Neuronal stem cell (in vitro differentiated cells): Measurements from ENCODE around the gene PEX11G. TPM values are rescaled to one million over a fixed set of nuclear protein-coding genes. Genes with fewer than 3 reads are reported as not detected.

Experiments used
- DNase-seq: peaks from one replicate; pipeline ENCODE4 v3.0.0-alpha.2; 2013; ENCODE audit warnings: low spot score
- H2AFZ ChIP-seq: one replicate; pipeline ENCODE4 v1.6.1; 2013; ENCODE audit warnings: mild to moderate bottlenecking, low read length, inconsistent platforms
- H2AK5ac ChIP-seq: 2 replicates; pipeline ENCODE4 v1.6.1; 2013; ENCODE audit warnings: low read depth, mild to moderate bottlenecking, inconsistent platforms, low read length, moderate library complexity, mixed read lengths
- H2BK120ac ChIP-seq: 2 replicates; pipeline ENCODE4 v1.6.1; 2013; ENCODE audit warnings: low read depth, mild to moderate bottlenecking, inconsistent platforms, low read length, moderate library complexity, mixed read lengths
- H2BK12ac ChIP-seq: one replicate; pipeline ENCODE4 v1.6.1; 2013; ENCODE audit warnings: low read length, inconsistent platforms
- H2BK15ac ChIP-seq: 2 replicates; pipeline ENCODE4 v1.6.1; 2013; ENCODE audit warnings: mild to moderate bottlenecking, low read length, inconsistent platforms, mixed read lengths
- H2BK5ac ChIP-seq: one replicate; pipeline ENCODE4 v1.6.1; 2013; ENCODE audit warnings: inconsistent platforms, mild to moderate bottlenecking, low read length, moderate library complexity
- H3K14ac ChIP-seq: one replicate; pipeline ENCODE4 v1.6.1; 2013; ENCODE audit warnings: low read length, inconsistent platforms
- H3K18ac ChIP-seq: 2 replicates; pipeline ENCODE4 v1.6.1; 2013; ENCODE audit warnings: low read length, inconsistent platforms
- H3K23ac ChIP-seq: 2 replicates; pipeline ENCODE4 v1.6.1; 2013; ENCODE audit warnings: low read depth, mild to moderate bottlenecking, mixed read lengths, low read length, inconsistent platforms; ENCODE audit not compliant: poor library complexity
- H3K27ac ChIP-seq: replicated peaks from 3 replicates; pipeline ENCODE4 v1.5.1; 2013; ENCODE audit warnings: low read length, inconsistent platforms
- H3K27me3 ChIP-seq, 3 experiments: 2 replicates each; pipeline ENCODE4 v1.6.1; 2013; ENCODE audit warnings: low read length in 3 of 3, mild to moderate bottlenecking in 2 of 3, inconsistent platforms in 1 of 3, low read depth in 1 of 3, mixed read lengths in 1 of 3, moderate library complexity in 1 of 3; ENCODE audit not compliant: control insufficient read depth in 3 of 3, insufficient read depth in 3 of 3
- H3K36me3 ChIP-seq, 2 donors: replicated peaks in 1 of 2; 2 replicates each; pipeline ENCODE4 v1.6.1; 2013; ENCODE audit warnings: low read length in 2 of 2; ENCODE audit not compliant: control insufficient read depth in 2 of 2, insufficient read depth in 2 of 2
- H3K4ac ChIP-seq: 2 replicates; pipeline ENCODE4 v1.6.1; 2013; ENCODE audit warnings: inconsistent platforms, mild to moderate bottlenecking, low read length, moderate library complexity
- H3K4me1 ChIP-seq, 2 donors: 1 replicate in 1 of 2; 2 replicates in 1 of 2; pipeline ENCODE4 v1.6.1; 2013; ENCODE audit warnings: low read length in 2 of 2, low read depth in 1 of 2; ENCODE audit not compliant: control insufficient read depth in 2 of 2, insufficient read depth in 1 of 2
- H3K4me2 ChIP-seq: one replicate; pipeline ENCODE4 v1.6.1; 2013; ENCODE audit warnings: mild to moderate bottlenecking, low read length, inconsistent platforms; ENCODE audit not compliant: insufficient read depth, poor library complexity, severe bottlenecking
- H3K4me3 ChIP-seq, 2 donors: 2 replicates each; pipeline ENCODE4 v1.5.1; 2013; ENCODE audit warnings: low read length in 2 of 2, mild to moderate bottlenecking in 2 of 2, inconsistent platforms in 1 of 2, moderate library complexity in 1 of 2
- H3K79me1 ChIP-seq: one replicate; pipeline ENCODE4 v1.6.1; 2013; ENCODE audit warnings: low read depth, mild to moderate bottlenecking, inconsistent platforms, low read length, moderate library complexity
- H3K9ac ChIP-seq: one replicate; pipeline ENCODE4 v1.6.1; 2013; ENCODE audit warnings: mild to moderate bottlenecking, low read depth, low read length, inconsistent platforms; ENCODE audit not compliant: poor library complexity
- H3K9me3 ChIP-seq, 2 donors: replicated peaks in 1 of 2; 2 replicates each; pipeline versions ENCODE3 to v1.6.1; 2013; ENCODE audit warnings: low read length in 2 of 2, mild to moderate bottlenecking in 2 of 2, inconsistent platforms in 1 of 2, low read depth in 1 of 2, mixed read lengths in 1 of 2, moderate library complexity in 1 of 2; ENCODE audit not compliant: control insufficient read depth in 2 of 2, insufficient read depth in 1 of 2
- H4K8ac ChIP-seq: one replicate; pipeline ENCODE4 v1.6.1; 2013; ENCODE audit warnings: low read depth, mild to moderate bottlenecking, inconsistent platforms, low read length, moderate library complexity
- H4K91ac ChIP-seq: one replicate; pipeline ENCODE4 v1.6.1; 2013; ENCODE audit warnings: low read length, low read depth, mild to moderate bottlenecking, inconsistent platforms; ENCODE audit not compliant: poor library complexity
- WGBS, 2 donors: extraction: QIAGEN DNeasy Blood & Tissue Kit; methylation state at CpG; one replicate each; pipeline ENCODE4 v1.1.7; 2013; ENCODE audit warnings: missing lambda C conversion rate in 2 of 2, mixed read lengths in 1 of 2; ENCODE audit not compliant: insufficient read length in 2 of 2, insufficient replicate concordance in 1 of 2; ENCODE audit errors: extremely low coverage in 2 of 2; 5-methylcytosine and 5-hydroxymethylcytosine counted together
- polyA plus RNA-seq, 2 experiments: library from polyadenylated mRNA; stranded (reverse); fragments of 200-250 nt; gene quantifications; one replicate each; pipeline ENCODE4 v1.2.3, GENCODE V29; 2013

The PEX11G gene
- polyA plus RNA-seq (2013, experiment 1 of 2): 1.4 TPM
- 1.4 TPM for polyA plus RNA-seq (2013, experiment 2 of 2)

DNA sequence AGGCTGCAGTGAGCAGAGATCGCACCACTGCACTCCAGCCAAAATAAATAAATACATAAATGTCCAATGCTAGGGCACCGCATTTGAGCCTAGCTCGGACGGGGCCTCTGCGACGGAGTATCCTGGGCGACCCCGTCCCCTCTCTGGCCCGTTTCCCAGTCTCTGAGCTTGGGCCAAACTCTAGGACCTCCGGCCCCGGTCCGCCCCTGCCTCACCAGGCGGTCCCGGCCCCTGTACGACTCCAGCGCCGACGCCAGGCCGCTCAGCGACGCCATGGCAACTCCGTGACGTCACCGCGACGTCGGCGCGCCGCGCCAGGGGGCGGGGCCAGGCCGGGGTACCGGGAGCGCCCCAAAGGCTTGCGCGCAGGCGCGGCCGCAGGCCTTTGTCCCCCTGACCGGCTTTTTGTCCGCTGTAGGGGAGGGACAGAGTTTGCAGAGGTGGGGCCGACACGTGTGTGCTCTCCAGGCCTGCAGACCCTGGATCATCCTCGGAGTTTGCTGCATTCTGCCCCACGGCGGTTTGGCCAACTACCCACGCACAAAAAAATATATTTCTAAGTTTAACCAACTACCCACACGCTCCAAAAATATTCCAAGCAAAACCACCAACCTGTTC is at the start of gene PEX11G:
Gene PEX11G (minus strand): TSS at position 300 of the 618 bp plus-strand sequence. CDS start 25 bp downstream, at position 275.
- WGBS, 2 donors: no CpG with 5 or more reads among the region's 49 CpGs
- Histone ChIP-seq H2BK120ac (no peak within 1 kb of the TSS), H3K36me3 (no peaks in the 10 kb centered on the region), H4K8ac (no peak within 1 kb of the TSS), H2BK5ac (no peak within 1 kb of the TSS), H3K79me1 (peaks cover 1% of the 10 kb centered on the region), H3K27ac (peak within 1 kb of the TSS; percentile 18), H3K14ac (no peak within 1 kb of the TSS), H3K4ac (no peak within 1 kb of the TSS), H3K27me3 (no peaks in the 10 kb centered on the region), H2AK5ac (no peak within 1 kb of the TSS), H3K9me3 (no peaks in the 10 kb centered on the region), H3K4me2 (peak within 1 kb of the TSS; percentile 79), H4K91ac (no peak within 1 kb of the TSS), H3K4me3 (peak within 1 kb of the TSS; percentile 38 to 81), H3K4me1 (peaks cover 3 to 4% of the 10 kb centered on the region in 2 donors), H3K18ac (peak within 1 kb of the TSS; percentile 90), H2BK15ac (peak within 1 kb of the TSS; percentile 12), H3K9ac (no peak within 1 kb of the TSS), H2BK12ac (no peak within 1 kb of the TSS), H3K23ac (peak within 1 kb of the TSS; percentile 89), H2AFZ (peak within 1 kb of the TSS; percentile 80)
- DNase-seq: peak; percentile 93

GRCh38 chr19:7535998-7536695 is 47.3 kb upstream of the PEX11G start:
- DNase-seq: no peak
- Histone ChIP-seq H2AK5ac (peak overlapping the region; percentile 99), H3K18ac (peak overlapping the region; percentile 95), H3K27ac (no peak overlapping the region), H3K9me3 (no peaks in the 10 kb centered on the region), H3K9ac (peak overlapping the region; percentile 78), H2BK15ac (no peak overlapping the region), H4K8ac (no peak overlapping the region), H3K4me3 (peak overlapping the region; percentile 89 to 100), H3K4me2 (peak overlapping the region; percentile 76), H3K4me1 (peaks cover 3 to 8% of the 10 kb centered on the region in 2 donors), H3K36me3 (peaks cover 16 to 18% of the 10 kb centered on the region in 2 donors), H4K91ac (no peak overlapping the region), H3K27me3 (no peaks in the 10 kb centered on the region), H3K14ac (peak overlapping the region; percentile 39), H2BK120ac (peak overlapping the region; percentile 61), H3K79me1 (peaks cover 4% of the 10 kb centered on the region), H2AFZ (peak overlapping the region; percentile 97), H3K23ac (peak overlapping the region; percentile 95), H3K4ac (no peak overlapping the region), H2BK12ac (no peak overlapping the region), H2BK5ac (peak overlapping the region; percentile 98)
- WGBS, 2 donors: no CpG with 5 or more reads among the region's 30 CpGs

DNA sequence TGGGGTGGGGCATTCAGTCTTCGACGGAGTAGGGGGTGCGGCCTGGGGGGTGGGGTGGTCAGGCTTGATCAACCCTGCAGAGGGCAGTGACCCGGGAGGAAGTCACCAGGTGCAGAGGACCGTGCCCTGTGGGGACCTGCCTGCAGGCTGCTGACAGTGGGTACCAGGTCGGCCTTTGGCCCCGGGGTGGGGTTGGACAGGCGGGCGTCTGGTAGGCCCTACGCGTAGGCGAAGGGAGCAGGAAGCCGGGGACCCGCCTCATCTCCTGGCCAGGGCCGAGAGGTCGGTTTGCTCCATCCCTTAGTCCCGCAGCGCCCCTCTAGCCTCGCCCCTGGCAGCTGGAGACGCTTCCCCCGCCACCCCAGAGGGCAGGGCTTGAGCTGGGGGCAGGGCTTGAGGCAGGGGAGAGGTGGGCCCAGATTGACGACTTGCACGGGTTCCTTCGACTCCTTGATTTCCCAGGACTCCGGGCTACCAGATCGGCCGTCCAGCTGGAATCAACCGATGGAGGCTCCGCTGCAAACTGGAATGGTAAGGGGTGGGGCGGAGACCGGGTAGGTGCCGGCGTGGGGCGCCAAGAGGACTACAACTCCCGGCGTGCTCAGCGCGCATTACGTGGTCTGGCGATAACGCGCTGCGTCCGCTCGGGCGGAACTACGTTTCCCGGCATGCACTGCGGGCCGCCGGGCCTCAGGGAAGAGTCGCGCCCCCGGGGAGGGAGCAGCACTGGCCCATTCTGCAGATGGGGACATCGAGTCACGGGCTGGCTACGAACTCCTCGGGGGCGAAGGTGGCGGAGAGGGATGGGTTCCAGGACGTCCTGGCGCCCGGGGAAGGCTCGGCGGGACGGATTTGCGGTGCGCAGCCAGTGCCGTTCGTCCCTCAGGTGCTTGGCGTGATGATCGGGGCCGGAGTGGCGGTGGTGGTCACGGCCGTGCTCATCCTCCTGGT is 46.5 kb upstream of the PEX11G start, which contains the start of gene PNPLA6:
Gene PNPLA6 (plus strand): TSS at position 671 of the 951 bp plus-strand sequence. CDS start 72 bp downstream, at position 743.
- Histone ChIP-seq H4K91ac (no peak within 1 kb of the TSS), H3K4me3 (peak within 1 kb of the TSS; percentile 89 to 100), H3K18ac (peak within 1 kb of the TSS; percentile 95), H3K4me2 (peak within 1 kb of the TSS; percentile 76), H3K4me1 (peaks cover 3 to 8% of the 10 kb centered on the region in 2 donors), H3K9me3 (no peaks in the 10 kb centered on the region), H2AFZ (peak within 1 kb of the TSS; percentile 97), H2BK5ac (peak within 1 kb of the TSS; percentile 98), H3K27me3 (no peaks in the 10 kb centered on the region), H2AK5ac (peak within 1 kb of the TSS; percentile 99), H3K23ac (peak within 1 kb of the TSS; percentile 95), H3K9ac (peak within 1 kb of the TSS; percentile 92), H4K8ac (no peak within 1 kb of the TSS), H3K27ac (peak within 1 kb of the TSS; percentile 97), H2BK12ac (peak within 1 kb of the TSS; percentile 73), H3K4ac (peak within 1 kb of the TSS; percentile 66), H3K36me3 (peaks cover 11 to 14% of the 10 kb centered on the region in 2 donors), H2BK120ac (peak within 1 kb of the TSS; percentile 94), H2BK15ac (peak within 1 kb of the TSS; percentile 91), H3K79me1 (peaks cover 3% of the 10 kb centered on the region), H3K14ac (peak within 1 kb of the TSS; percentile 47)
- WGBS, 2 donors: no CpG with 5 or more reads among the region's 76 CpGs
- DNase-seq: peak; percentile 89
